Right lobe of liver (tissue), 6 donors: Measurements from ENCODE around the gene DUSP14. TPM values are rescaled to one million over a fixed set of nuclear protein-coding genes. Genes with fewer than 3 reads are reported as not detected.

Experiments
- ATAC-seq, 4 donors: fragments of 200-7000 bp; cut with Tn5 transposase; one replicate each; pipeline ENCODE4 v1.9.1; 2020; ENCODE audit warnings: mild to moderate bottlenecking in 4 of 4, moderate library complexity in 4 of 4
- DNase-seq, 3 donors: peaks; one replicate each; pipeline ENCODE4 v3.0.0-alpha.2; 2020
- H3K27ac ChIP-seq, 3 donors: fragments of 200-600 bp; one replicate each; pipeline ENCODE4 v1.8.0; 2022
- H3K27me3 ChIP-seq, 2 donors: fragments of 200-600 bp; one replicate each; pipeline ENCODE4 v1.8.0; 2022
- H3K36me3 ChIP-seq, 4 donors: fragments of 200-600 bp; sonication (generic) in 1 of 4; one replicate each; pipeline versions ENCODE4 v1.5.1 to v1.8.0; 2017 to 2022; ENCODE audit warnings: control low read depth in 1 of 4
- H3K4me1 ChIP-seq, 4 donors: fragments of 200-600 bp; sonication (generic) in 1 of 4; one replicate each; pipeline versions ENCODE4 v1.5.1 to v1.8.0; 2017 to 2022; ENCODE audit warnings: control low read depth in 1 of 4
- H3K4me3 ChIP-seq, 3 donors: fragments of 200-600 bp; one replicate each; pipeline ENCODE4 v1.8.0; 2022
- H3K9me3 ChIP-seq, 4 donors: fragments of 200-600 bp; sonication (generic) in 1 of 4; one replicate each; pipeline versions ENCODE4 v1.5.1 to v1.8.0; 2017 to 2022; ENCODE audit warnings: control low read depth in 1 of 4
- POLR2A ChIP-seq: fragments of 450-650 bp; IDR thresholded peaks from one replicate; pipeline ENCODE4 v1.6.1; 2017; ENCODE audit warnings: antibody characterized with exemption, mild to moderate bottlenecking
- WGBS: methylation state at CpG from one replicate; pipeline ENCODE4 v1.1.6; 2018; ENCODE audit warnings: low coverage, low lambda C conversion rate; ENCODE audit not compliant: insufficient coverage; ENCODE audit errors: missing lambda C conversion rate; 5-methylcytosine and 5-hydroxymethylcytosine counted together
- intact Hi-C, 2 donors: fragments of 100-400 bp; cut with DNase I; formaldehyde crosslinking; loops; one replicate each; pipeline versions ENCODE4 v1.11.2 to v1.14.1; 2022
- total RNA-seq, 6 experiments: library from RNA; depleted of rRNA in 2 of 6; stranded (reverse); fragments of >200 nt in 2 of 6; fragmentation: NEBNext Ultra II Directional in 3 of 6; extraction: Animal tissue kit (Norgen Biotek cat#: 25700) in 3 of 6; gene quantifications; one replicate each; pipeline versions ENCODE4 v1.1.0 to v1.2.4, GENCODE V29; 2016 to 2023
- TF ChIP-seq, protein P1 (sequence below), 4 donors: fragments of 200-600 bp in 3 of 4; fragments of 450-650 bp in 1 of 4; IDR thresholded peaks; one replicate each; pipeline versions ENCODE4 v1.5.1 to v1.8.0; 2016 to 2022; ENCODE audit warnings: antibody characterized with exemption in 4 of 4, mild to moderate bottlenecking in 2 of 4
- donor health status: DM: no; HTN: yes; CAD: no.
- donor health status: DM: no; HTN: no; CAD: no.
- donor health status: DM: no; HTN: no; CAD: no.
- donor health status: DM: no; HTN: yes; CAD: no.
- donor health status: DM: no; HTN: yes; CAD: no.

The DUSP14 gene
- total RNA-seq, 6 experiments from 2014 or later = 10.6 to 21.2 (median 13.2) TPM

DNA sequence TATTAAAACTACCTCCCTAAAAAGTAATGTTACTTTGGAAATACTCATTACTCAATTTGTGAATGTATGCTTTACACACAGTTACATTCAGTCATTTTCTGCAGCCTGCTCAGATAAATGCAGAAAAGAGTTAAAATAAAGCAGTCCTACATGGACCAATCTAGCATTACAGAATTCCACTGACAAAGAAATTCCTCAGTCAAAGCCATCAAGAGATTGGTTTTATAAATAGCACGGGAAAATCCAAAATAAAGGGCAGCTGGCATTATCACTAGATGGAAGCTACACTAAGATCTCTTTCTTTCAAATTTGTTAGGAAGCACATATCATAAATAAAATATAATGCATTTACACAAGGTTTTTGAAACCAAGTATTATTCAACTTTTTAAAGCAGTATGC lies 58.3 kb downstream of the DUSP14 start:
- DNase-seq (no peak), ATAC-seq (no peak)
- Histone ChIP-seq H3K27me3 (no peaks in the 10 kb centered on the region), H3K36me3 (peaks cover 0 to 10% (median 5%) of the 10 kb centered on the region in 4 donors), H3K4me3 (no peak overlapping the region), H3K4me1 (no peaks in the 10 kb centered on the region), H3K27ac (no peak overlapping the region), H3K9me3 (no peaks in the 10 kb centered on the region)
- 57% methylated on average over 1 of the region's 1 CpG for WGBS
- no peak for TF ChIP-seq POLR2A
- TF ChIP-seq, protein P1, sequence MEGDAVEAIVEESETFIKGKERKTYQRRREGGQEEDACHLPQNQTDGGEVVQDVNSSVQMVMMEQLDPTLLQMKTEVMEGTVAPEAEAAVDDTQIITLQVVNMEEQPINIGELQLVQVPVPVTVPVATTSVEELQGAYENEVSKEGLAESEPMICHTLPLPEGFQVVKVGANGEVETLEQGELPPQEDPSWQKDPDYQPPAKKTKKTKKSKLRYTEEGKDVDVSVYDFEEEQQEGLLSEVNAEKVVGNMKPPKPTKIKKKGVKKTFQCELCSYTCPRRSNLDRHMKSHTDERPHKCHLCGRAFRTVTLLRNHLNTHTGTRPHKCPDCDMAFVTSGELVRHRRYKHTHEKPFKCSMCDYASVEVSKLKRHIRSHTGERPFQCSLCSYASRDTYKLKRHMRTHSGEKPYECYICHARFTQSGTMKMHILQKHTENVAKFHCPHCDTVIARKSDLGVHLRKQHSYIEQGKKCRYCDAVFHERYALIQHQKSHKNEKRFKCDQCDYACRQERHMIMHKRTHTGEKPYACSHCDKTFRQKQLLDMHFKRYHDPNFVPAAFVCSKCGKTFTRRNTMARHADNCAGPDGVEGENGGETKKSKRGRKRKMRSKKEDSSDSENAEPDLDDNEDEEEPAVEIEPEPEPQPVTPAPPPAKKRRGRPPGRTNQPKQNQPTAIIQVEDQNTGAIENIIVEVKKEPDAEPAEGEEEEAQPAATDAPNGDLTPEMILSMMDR (IDR thresholded peaks at IDR 0.05) = no peak
- intact Hi-C loops = no loop called here

DNA sequence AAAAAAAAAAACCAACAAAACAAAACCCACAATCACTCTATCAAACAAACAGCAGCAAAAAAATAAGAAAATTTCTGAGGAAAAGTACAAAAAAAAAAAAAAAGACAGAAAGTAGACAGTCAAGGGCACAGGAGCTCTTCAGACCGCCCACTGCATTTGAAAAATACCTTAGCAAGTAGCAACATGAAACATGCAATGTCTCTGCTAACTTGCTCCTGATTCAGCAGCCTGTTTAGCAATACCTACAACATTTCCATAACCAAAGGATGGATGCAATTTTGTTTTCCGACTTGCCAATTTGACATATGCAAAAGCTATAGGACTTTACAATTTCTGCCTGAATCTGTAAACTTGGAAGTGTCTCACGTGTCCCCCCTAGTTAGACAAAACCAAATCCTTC lies 62.1 kb downstream of the DUSP14 start:
- Histone ChIP-seq H3K27ac (no peak overlapping the region), H3K9me3 (no peaks in the 10 kb centered on the region), H3K36me3 (peaks cover 0 to 25% (median 10%) of the 10 kb centered on the region in 4 donors), H3K4me3 (no peak overlapping the region), H3K4me1 (no peaks in the 10 kb centered on the region), H3K27me3 (no peaks in the 10 kb centered on the region)
- TF ChIP-seq, protein P1 (IDR thresholded peaks at IDR 0.05) = no peak
- no peak for TF ChIP-seq POLR2A
- ATAC-seq = no peak
- DNase-seq = no peak
- intact Hi-C loops = no loop called here
- WGBS = 96% methylated on average over 3 of the region's 3 CpGs

GRCh38 chr17:37553401-37553966 lies 63.8 kb downstream of the DUSP14 start:
- ATAC-seq (no peak), DNase-seq (no peak)
- peaks cover 0 to 38% (median 16%) of the 10 kb centered on the region in 4 donors for H3K36me3 ChIP-seq
- H3K27ac ChIP-seq = no peak overlapping the region
- H3K4me1 ChIP-seq = no peaks in the 10 kb centered on the region
- no peaks in the 10 kb centered on the region for H3K9me3 ChIP-seq
- no peak overlapping the region for H3K4me3 ChIP-seq
- H3K27me3 ChIP-seq = no peaks in the 10 kb centered on the region
- WGBS = 72% methylated on average over 3 of the region's 6 CpGs
- TF ChIP-seq, protein P1 (IDR thresholded peaks at IDR 0.05) = no peak
- no peak for TF ChIP-seq POLR2A
- intact Hi-C loops = no loop called here

GRCh38 chr17:37555386-37555785 lies 65.7 kb downstream of the DUSP14 start:
- Histone ChIP-seq H3K27me3 (no peaks in the 10 kb centered on the region), H3K9me3 (no peaks in the 10 kb centered on the region), H3K4me3 (no peak overlapping the region), H3K36me3 (peaks cover 0 to 57% (median 25%) of the 10 kb centered on the region in 4 donors), H3K4me1 (no peaks in the 10 kb centered on the region), H3K27ac (no peak overlapping the region)
- 100% methylated on average over 3 of the region's 3 CpGs for whole genome bisulfite sequencing
- ATAC-seq = no peak
- intact Hi-C loops = no loop called here
- DNase-seq = no peak
- TF ChIP-seq, protein P1 (IDR thresholded peaks at IDR 0.05) = no peak
- no peak for TF ChIP-seq POLR2A
